Spinal cord (tissue), 10 donors: ENCODE measurements around the gene EHMT1. TPM values are rescaled to one million over a fixed set of nuclear protein-coding genes. Genes with fewer than 3 reads are reported as not detected.

Experiments
- DNase-seq, 6 donors: peaks; one replicate each; pipeline versions ENCODE4 v3.0.0 to v3.0.0-alpha.2; 2013 to 2015; ENCODE audit warnings: low spot score in 6 of 6, low read depth in 4 of 6
- H3K27ac ChIP-seq: one replicate; pipeline ENCODE4 v1.5.1; 2013; ENCODE audit warnings: low read depth, low read length, control low read depth
- H3K27me3 ChIP-seq: one replicate; pipeline ENCODE4 v1.6.1; 2013; ENCODE audit warnings: low read length; ENCODE audit not compliant: control insufficient read depth, insufficient read depth
- H3K36me3 ChIP-seq: one replicate; pipeline ENCODE4 v1.6.1; 2013; ENCODE audit warnings: low read length; ENCODE audit not compliant: control insufficient read depth, insufficient read depth
- H3K4me1 ChIP-seq: one replicate; pipeline ENCODE4 v1.6.1; 2013; ENCODE audit warnings: low read length; ENCODE audit not compliant: control insufficient read depth, insufficient read depth
- H3K4me3 ChIP-seq: one replicate; pipeline ENCODE4 v1.5.1; 2013; ENCODE audit warnings: low read depth, low read length, control low read depth
- H3K9me3 ChIP-seq: one replicate; pipeline ENCODE4 v1.6.1; 2013; ENCODE audit warnings: low read length; ENCODE audit not compliant: control insufficient read depth, insufficient read depth
- WGBS: methylation state at CpG from one replicate; pipeline ENCODE4 v1.1.5; 2013; ENCODE audit warnings: missing lambda C conversion rate; ENCODE audit not compliant: insufficient coverage; 5-methylcytosine and 5-hydroxymethylcytosine counted together
- polyA plus RNA-seq, 2 donors: library from polyadenylated mRNA; unstranded; fragments of 120-200 nt; gene quantifications; one replicate each; pipeline ENCODE4 v1.2.1, GENCODE V29; 2013; ENCODE audit not compliant: insufficient read length in 2 of 2
- total RNA-seq, 2 donors: library from RNA; depleted of rRNA in 1 of 2; stranded (reverse); fragments of 120-200 nt in 1 of 2; fragments of >200 nt in 1 of 2; gene quantifications; one replicate each; pipeline versions ENCODE4 v1.2.3 to v1.2.4, GENCODE V29; 2013 to 2014
- donor health status: healthy.

The EHMT1 gene
- total and polyA plus RNA-seq, 4 donors: 35.8 to 86.2 (median 57.1) TPM

DNA sequence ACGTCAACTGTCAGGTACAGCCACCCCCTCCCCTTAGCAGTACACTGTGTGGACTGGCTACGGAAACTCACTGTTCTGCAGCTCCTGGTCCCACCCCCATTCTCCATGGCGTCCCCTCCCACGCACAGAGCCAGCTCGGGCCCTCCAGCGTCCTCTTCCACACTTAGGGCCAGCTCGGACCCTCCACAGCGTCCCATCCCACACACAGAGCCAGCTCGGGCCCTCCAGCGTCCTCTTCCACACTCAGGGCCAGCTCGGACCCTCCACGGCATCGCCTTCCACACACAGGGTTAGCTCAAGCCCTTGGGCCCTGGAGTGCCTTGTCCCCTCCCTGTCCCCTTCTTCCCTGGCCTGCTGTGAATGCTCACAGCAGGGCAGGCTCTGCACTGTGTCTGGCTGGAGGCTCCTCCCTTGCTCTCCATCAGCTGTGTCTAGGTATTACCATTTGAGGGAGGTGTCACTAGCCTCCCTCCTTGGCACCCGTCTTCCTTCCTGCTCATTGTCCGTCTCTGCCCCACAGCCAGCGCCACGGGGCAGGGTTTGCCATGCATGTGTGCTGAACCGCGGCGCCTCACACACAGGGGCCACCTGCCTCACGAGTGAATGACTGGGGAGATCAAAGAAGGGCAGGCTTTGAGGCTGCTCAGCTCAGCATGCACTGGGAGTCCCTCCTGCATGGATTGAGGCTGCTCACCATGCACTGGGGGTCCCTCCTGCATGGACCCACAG is 180.3 kb downstream of the EHMT1 start:
- Histone ChIP-seq H3K36me3 (peaks cover 84% of the 10 kb centered on the region), H3K4me3 (no peak overlapping the region), H3K27me3 (no peaks in the 10 kb centered on the region), H3K9me3 (no peaks in the 10 kb centered on the region), H3K27ac (no peak overlapping the region), H3K4me1 (no peaks in the 10 kb centered on the region)
- WGBS: 86% methylated on average over 21 of the region's 21 CpGs
- no peak for DNase-seq

DNA sequence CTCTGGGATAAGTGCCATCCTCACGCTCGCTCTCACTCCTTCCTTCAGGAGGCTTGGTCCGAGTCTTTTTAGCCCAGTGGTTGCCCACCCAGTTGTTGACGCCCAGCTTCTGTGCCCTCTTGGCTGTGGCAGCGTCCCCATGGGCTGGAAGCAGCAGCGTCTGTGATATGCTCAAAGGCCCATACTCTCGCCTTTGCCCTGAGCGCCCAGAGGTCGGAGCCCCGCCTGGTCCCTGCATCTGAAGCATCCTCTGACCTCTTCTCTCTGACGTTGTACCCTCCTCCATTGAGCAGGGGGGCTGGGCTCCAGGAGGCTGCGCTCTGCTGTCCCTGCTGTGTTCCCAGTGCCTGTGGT is 180.8 kb downstream of the EHMT1 start:
- Histone ChIP-seq H3K9me3 (no peaks in the 10 kb centered on the region), H3K36me3 (peaks cover 81% of the 10 kb centered on the region), H3K4me3 (no peak overlapping the region), H3K27ac (no peak overlapping the region), H3K27me3 (no peaks in the 10 kb centered on the region), H3K4me1 (no peaks in the 10 kb centered on the region)
- 92% methylated on average over 11 of the region's 12 CpGs for WGBS
- no peak for DNase-seq

DNA sequence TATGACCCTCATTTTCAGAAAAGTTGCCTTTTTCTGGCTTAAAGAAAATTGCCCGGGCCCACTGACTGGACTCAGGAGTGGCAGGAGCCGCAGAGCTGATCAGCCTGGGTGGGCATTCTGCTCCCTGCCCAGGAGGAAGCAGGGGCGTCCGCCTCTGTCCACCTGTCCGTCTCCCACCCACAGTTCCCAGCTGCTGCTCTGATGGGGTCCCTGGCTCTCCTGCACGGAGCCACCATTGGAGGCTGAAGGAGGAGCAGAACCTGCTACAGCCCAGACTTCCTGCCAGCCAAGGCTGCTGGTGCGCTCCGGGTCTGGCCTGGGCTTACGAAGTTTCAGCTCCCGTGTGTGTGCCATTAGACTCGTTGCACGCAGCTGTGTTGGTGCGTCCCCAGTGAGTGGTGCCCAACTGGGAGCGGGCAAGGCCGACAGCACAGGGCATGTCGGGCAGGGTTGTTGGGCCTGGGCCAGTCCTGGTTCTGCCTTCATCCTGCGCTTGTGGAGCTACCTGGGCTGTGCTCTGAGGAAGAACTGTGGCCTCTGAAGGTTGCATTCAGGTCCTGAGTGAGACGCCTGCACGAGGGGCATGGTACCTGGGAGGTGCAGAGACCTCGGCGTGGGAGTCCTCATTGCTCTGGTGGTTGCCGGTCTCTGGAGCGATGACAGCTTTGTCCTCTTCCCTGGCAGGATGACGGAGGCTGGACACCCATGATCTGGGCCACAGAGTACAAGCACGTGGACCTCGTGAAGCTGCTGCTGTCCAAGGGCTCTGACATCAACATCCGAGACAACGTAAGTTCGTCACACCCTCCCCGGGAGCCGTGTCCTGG is 181.6 kb downstream of the EHMT1 start:
- Histone ChIP-seq H3K4me3 (no peak overlapping the region), H3K27me3 (no peaks in the 10 kb centered on the region), H3K27ac (no peak overlapping the region), H3K36me3 (peaks cover 78% of the 10 kb centered on the region), H3K9me3 (no peaks in the 10 kb centered on the region), H3K4me1 (no peaks in the 10 kb centered on the region)
- DNase-seq: no peak
- 93% methylated on average over 31 of the region's 31 CpGs for WGBS

DNA sequence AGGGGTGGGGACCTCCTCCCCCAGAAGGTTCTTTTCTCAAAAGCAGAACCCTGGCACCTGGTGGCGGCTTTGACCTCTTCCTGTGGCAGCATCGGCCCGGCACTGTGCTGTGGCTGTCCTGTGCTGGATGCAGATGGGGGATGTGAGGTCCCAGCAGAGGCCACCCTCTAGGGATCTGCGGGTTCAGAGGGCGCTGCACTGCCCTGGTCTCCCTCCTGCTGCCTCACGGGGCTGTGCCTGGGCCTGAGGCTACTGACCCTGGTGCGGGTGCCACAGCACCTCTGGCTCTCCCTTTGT is 182.2 kb downstream of the EHMT1 start:
- WGBS: 100% methylated on average over 5 of the region's 7 CpGs
- no peaks in the 10 kb centered on the region for H3K27me3 ChIP-seq
- DNase-seq: no peak
- no peaks in the 10 kb centered on the region for H3K9me3 ChIP-seq
- no peak overlapping the region for H3K27ac ChIP-seq
- H3K36me3 ChIP-seq: peaks cover 78% of the 10 kb centered on the region
- no peaks in the 10 kb centered on the region for H3K4me1 ChIP-seq
- no peak overlapping the region for H3K4me3 ChIP-seq

DNA sequence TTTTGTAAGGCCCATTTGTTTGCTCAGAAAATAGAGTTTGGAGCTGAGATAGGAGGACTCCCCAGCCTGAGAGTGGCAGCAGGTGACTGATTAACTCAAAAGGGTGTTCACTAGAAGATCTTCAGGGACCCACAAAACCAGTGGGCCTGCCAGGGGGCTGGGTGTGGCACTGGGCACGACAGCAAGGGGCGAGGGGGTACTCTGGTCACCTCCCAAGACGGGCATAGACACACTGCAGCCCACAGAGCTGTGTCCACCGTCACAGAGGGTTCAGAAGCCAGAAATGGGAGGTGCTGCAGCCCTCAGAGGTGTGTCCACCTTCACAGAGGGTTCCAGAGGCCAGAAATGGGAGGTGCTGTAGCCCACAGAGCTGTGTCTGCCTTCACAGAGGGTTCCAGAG is 183.2 kb downstream of the EHMT1 start:
- no peaks in the 10 kb centered on the region for H3K4me1 ChIP-seq
- WGBS: 95% methylated on average over 4 of the region's 4 CpGs
- peaks cover 74% of the 10 kb centered on the region for H3K36me3 ChIP-seq
- no peak overlapping the region for H3K4me3 ChIP-seq
- no peak for DNase-seq
- H3K27me3 ChIP-seq: no peaks in the 10 kb centered on the region
- H3K9me3 ChIP-seq: no peaks in the 10 kb centered on the region
- H3K27ac ChIP-seq: no peak overlapping the region

DNA sequence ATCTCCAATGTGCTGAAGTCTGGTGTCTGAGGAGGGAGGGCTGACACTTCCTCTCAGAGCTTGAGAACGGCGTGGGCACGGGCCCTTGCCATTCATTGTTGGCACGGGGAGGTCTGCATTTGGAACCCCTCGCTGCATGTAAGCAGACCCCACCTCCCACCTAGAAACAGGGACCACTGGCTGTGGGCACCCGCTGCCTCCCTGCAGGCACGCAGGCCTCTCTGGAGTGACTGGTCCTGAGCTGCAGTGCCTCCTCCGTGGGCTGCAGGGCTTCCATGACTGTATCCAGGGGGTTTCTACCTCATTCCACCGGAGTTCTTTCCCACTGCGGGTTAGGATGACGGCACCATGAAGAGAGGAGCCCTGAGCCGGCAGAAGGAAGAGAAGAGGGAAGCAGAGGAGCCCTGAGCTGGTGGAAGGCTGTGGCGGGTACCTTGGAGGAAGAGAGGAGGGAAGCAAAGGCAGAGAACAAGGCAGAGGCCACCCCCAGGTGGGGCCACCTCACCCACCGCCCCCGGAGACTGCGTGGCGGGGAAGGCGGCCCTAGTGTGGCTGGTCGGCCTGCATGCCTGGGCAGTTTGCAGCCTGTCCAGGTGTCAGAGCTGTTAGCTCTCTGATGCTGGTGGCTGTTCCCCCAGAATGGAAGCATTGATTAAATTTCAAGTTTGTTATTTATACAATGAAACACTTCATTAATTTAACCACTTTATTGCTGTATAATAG is 183.9 kb downstream of the EHMT1 start:
- no peaks in the 10 kb centered on the region for H3K4me1 ChIP-seq
- H3K27me3 ChIP-seq: no peaks in the 10 kb centered on the region
- no peak overlapping the region for H3K4me3 ChIP-seq
- H3K36me3 ChIP-seq: peaks cover 72% of the 10 kb centered on the region
- no peak for DNase-seq
- 99% methylated on average over 18 of the region's 19 CpGs for WGBS
- H3K9me3 ChIP-seq: no peaks in the 10 kb centered on the region
- H3K27ac ChIP-seq: no peak overlapping the region

DNA sequence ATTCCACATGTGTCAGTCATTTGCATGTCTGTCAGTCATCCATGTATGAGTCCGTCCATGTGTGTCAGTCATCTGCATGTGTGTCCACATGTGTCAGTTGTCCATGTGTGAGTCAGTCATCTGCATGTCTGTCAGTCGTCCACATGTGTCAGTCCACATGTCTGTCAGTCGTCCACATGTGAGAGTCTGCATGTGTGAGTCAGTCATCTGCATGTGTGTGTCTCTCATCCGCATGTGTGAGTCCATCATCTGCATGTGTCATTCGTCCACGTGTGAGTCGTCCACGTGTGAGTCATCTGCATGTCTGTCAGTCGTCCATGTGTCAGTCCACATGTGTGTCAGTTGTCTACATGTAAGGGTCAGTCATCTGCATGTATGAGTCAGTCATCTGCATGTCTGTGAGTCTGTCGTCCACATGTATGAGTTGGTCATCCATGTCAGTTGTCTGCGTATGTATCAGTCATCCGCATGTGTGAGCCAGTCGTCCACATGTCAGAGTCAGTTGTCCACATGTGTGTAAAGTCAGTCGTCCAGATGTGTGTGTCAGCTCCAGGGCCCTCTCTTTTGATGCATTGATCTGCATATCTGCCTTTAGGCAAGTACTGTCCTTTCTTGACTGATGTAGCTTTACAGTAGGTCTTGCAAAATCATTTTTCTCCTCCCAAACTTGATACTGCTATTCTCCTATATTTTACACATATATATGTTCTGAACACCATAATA is 186.3 kb downstream of the EHMT1 start:
- Histone ChIP-seq H3K27ac (no peak overlapping the region), H3K36me3 (peaks cover 68% of the 10 kb centered on the region), H3K27me3 (no peaks in the 10 kb centered on the region), H3K4me3 (no peak overlapping the region), H3K4me1 (peaks cover 5% of the 10 kb centered on the region), H3K9me3 (no peaks in the 10 kb centered on the region)
- WGBS: 97% methylated on average over 14 of the region's 14 CpGs
- no peak for DNase-seq

DNA sequence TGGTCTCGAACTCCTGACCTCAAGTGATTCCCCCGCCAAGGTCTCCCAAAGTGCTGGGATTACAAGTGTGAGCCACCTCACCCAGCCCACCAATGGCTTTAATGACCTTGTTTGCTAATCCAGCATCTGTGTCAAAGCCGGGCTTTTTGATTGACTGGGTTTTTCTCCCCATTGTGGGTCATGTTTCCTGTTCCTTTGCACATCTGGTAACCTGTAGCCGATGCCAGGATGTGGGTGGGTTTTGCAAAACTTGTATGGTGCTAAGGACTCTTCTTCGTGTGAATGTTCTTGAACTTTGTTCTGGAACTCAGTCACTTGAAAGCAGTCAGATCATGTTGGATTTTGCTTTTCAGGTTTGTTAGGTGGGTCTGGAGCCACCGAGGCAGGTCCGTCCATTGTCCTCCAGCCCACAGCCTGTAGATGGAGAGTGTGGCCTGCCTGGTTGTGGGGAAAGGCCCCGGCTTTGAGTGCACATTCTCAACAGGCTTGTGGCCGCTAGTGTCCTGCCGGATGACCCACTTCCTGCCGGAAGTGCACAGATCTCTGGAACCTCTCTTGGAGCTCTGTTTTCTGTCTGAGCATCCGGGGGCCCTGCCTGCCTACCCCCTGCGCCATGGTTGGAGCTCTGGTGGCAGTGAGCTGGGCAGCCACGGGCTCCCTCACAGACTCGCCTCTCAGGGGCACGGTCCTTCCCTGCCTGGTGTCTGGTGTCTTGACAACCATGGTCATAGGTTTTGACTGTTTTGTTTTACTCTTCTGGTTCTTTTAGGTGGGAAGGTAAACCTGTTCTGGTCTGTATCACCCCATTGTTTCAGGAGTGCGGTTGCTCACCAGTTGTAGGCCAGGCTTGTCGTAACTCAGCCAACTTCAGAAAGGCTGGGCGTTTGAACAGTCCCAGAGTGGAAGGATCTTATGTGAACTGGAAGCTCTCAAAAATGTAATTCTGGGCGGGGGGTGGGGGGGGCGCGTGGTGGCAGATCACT is 189.2 kb downstream of the EHMT1 start:
- Histone ChIP-seq H3K27me3 (no peaks in the 10 kb centered on the region), H3K27ac (no peak overlapping the region), H3K9me3 (no peaks in the 10 kb centered on the region), H3K4me1 (peaks cover 5% of the 10 kb centered on the region), H3K4me3 (no peak overlapping the region), H3K36me3 (peaks cover 61% of the 10 kb centered on the region)
- WGBS: 90% methylated on average over 17 of the region's 22 CpGs
- DNase-seq: no peak
